Activated T-cell treated with anti-CD3 and anti-CD28 coated beads, Interleukin-2, amount 50 U/mL, for 48 hours (primary cell): Measurements from ENCODE around the gene MRPL53.
"Not testable (repeated sequence)": the region's sequence is repeated elsewhere in the genome, so short reads cannot be mapped to it uniquely, and the experiment has no call there.

Experiments used
- DNase-seq, 2 experiments: peaks; one replicate each; pipeline ENCODE4 v3.0.0-alpha.2; 2020

MRPL53 gene

GRCh38 chr2:74481431-74481830 lies 9.0 kb upstream of the MRPL53 start:
- no peak for DNase-seq

- no peak for DNase-seq
Measured at GRCh38 chr2:74474899-74475298, 2.4 kb upstream of the MRPL53 start.

GRCh38 chr2:74474481-74474880 lies 2.0 kb upstream of the MRPL53 start:
- DNase-seq, result no peak

- DNase-seq, result no peak
Measured at GRCh38 chr2:74472945-74473258, 422 bp upstream of the MRPL53 start.

GRCh38 chr2:74471332-74472065 lies 981 bp downstream of the MRPL53 start:
- DNase-seq, result no peak

GRCh38 chr2:74470742-74471141 lies 1.7 kb downstream of the MRPL53 start:
- DNase-seq, result not testable (repeated sequence)

- DNase-seq, result no peak
Measured at GRCh38 chr2:74464406-74464805, 8.1 kb downstream of the MRPL53 start.

- DNase-seq, result no peak
Measured at GRCh38 chr2:74462786-74463105, 9.7 kb downstream of the MRPL53 start.

- no peak for DNase-seq
Measured at GRCh38 chr2:74462054-74462785, 10.3 kb downstream of the MRPL53 start.

- no peak for DNase-seq
Measured at GRCh38 chr2:74461187-74462053, 11.1 kb downstream of the MRPL53 start.

- DNase-seq, result not testable (repeated sequence)
Measured at GRCh38 chr2:74460187-74460586, 12.3 kb downstream of the MRPL53 start.

- DNase-seq, result not testable (repeated sequence)
Measured at GRCh38 chr2:74459503-74460118, 12.9 kb downstream of the MRPL53 start.

- DNase-seq, result no peak
Measured at GRCh38 chr2:74458938-74459363, 13.5 kb downstream of the MRPL53 start.

GRCh38 chr2:74458132-74458937 lies 14.1 kb downstream of the MRPL53 start, which contains the start of gene WBP1:
TSS of gene WBP1 (plus strand) at chr2:74458438. CDS start at chr2:74458603, 165 bp downstream.
- DNase-seq, result peak; percentile 99

GRCh38 chr2:74457549-74458131 lies 14.8 kb downstream of the MRPL53 start:
- DNase-seq, result peak; percentile 86 to 90

GRCh38 chr2:74457129-74457548 lies 15.3 kb downstream of the MRPL53 start:
- no peak for DNase-seq

GRCh38 chr2:74454654-74455511 lies 17.6 kb downstream of the MRPL53 start, which contains the start of gene INO80B:
TSS of gene INO80B (plus strand) at chr2:74455087. CDS start at chr2:74455117, 30 bp downstream.
- DNase-seq, result peak; percentile 99

GRCh38 chr2:74450570-74451190 lies 21.8 kb downstream of the MRPL53 start:
- DNase-seq, result no peak

- DNase-seq, result no peak
Measured at GRCh38 chr2:74448771-74449170, 23.7 kb downstream of the MRPL53 start.
